ENCODE measurements around the gene ZCCHC7.

The ZCCHC7 gene

GRCh38 chr9:37191403-37192089, 71.2 kb downstream of the ZCCHC7 start:
- no peak overlapping the region for H3K4me3 ChIP-seq (ENCODE audit: low read depth, low read length)
- TF ChIP-seq CTCF (IDR thresholded peaks at IDR 0.05; ENCODE audit: low read depth, low read length), result no peak

- TF ChIP-seq CTCF (IDR thresholded peaks at IDR 0.05; ENCODE audit: low read depth, low read length), result no peak
- no peak overlapping the region for H3K4me3 ChIP-seq (ENCODE audit: low read depth, low read length)
Observed at GRCh38 chr9:37192803-37193202, 72.4 kb downstream of the ZCCHC7 start.

- no peak for TF ChIP-seq CTCF (IDR thresholded peaks at IDR 0.05; ENCODE audit: low read depth, low read length)
- peak overlapping the region; percentile 17 for H3K4me3 ChIP-seq (ENCODE audit: low read depth, low read length)
Observed at GRCh38 chr9:37197158-37198038, 77.0 kb downstream of the ZCCHC7 start.

- H3K4me3 ChIP-seq (ENCODE audit: low read depth, low read length), result no peak overlapping the region
- no peak for TF ChIP-seq CTCF (IDR thresholded peaks at IDR 0.05; ENCODE audit: low read depth, low read length)
Observed at GRCh38 chr9:37198039-37198729, 77.8 kb downstream of the ZCCHC7 start.

GRCh38 chr9:37198831-37199230, 78.5 kb downstream of the ZCCHC7 start:
- TF ChIP-seq CTCF (IDR thresholded peaks at IDR 0.05; ENCODE audit: low read depth, low read length), result no peak
- H3K4me3 ChIP-seq (ENCODE audit: low read depth, low read length), result no peak overlapping the region

GRCh38 chr9:37200433-37201005, 80.1 kb downstream of the ZCCHC7 start:
- TF ChIP-seq CTCF (IDR thresholded peaks at IDR 0.05; ENCODE audit: low read depth, low read length), result no peak

More at GRCh38 chr9:37200433-37201005, 80.1 kb downstream of the ZCCHC7 start:
- no peak overlapping the region for H3K4me3 ChIP-seq (ENCODE audit: low read depth, low read length)
